H9 (cell line): ENCODE results near the gene CSRNP2. TPM values are rescaled to one million over a fixed set of nuclear protein-coding genes. Genes with fewer than 3 reads are reported as not detected.

Source experiments
- DNase-seq: peaks from one replicate; pipeline ENCODE4 v3.0.0-alpha.2; 2017
- H2AFZ ChIP-seq: one replicate; pipeline ENCODE4 v1.6.1; 2013; ENCODE audit warnings: mild to moderate bottlenecking, low read length, control low read depth, moderate library complexity
- H2AK5ac ChIP-seq: 2 replicates; pipeline ENCODE4 v1.6.1; 2013; ENCODE audit warnings: low read length, control low read depth, mixed read lengths; ENCODE audit not compliant: insufficient read length
- H2BK120ac ChIP-seq: one replicate; pipeline ENCODE4 v1.6.1; 2013; ENCODE audit warnings: low read depth, mild to moderate bottlenecking, low read length, control low read depth, inconsistent platforms; ENCODE audit not compliant: poor library complexity, severe bottlenecking
- H2BK12ac ChIP-seq: 2 replicates; pipeline ENCODE4 v1.6.1; 2013; ENCODE audit warnings: low read length, control low read depth, mixed read lengths, low read depth; ENCODE audit not compliant: insufficient read length
- H2BK15ac ChIP-seq: 2 replicates; pipeline ENCODE4 v1.6.1; 2013; ENCODE audit warnings: low read depth, low read length, control low read depth
- H2BK20ac ChIP-seq: one replicate; pipeline ENCODE4 v1.6.1; 2013; ENCODE audit warnings: low read depth, mild to moderate bottlenecking, low read length, control low read depth, inconsistent platforms; ENCODE audit not compliant: poor library complexity, severe bottlenecking
- H2BK5ac ChIP-seq: 2 replicates; pipeline ENCODE4 v1.6.1; 2013; ENCODE audit warnings: low read length, control low read depth, mixed read lengths; ENCODE audit not compliant: insufficient read length
- H3K14ac ChIP-seq: 2 replicates; pipeline ENCODE4 v1.6.1; 2013; ENCODE audit warnings: low read length, control low read depth; ENCODE audit not compliant: insufficient read depth
- H3K18ac ChIP-seq: 2 replicates; pipeline ENCODE4 v1.6.1; 2013; ENCODE audit warnings: low read depth, mild to moderate bottlenecking, mixed read lengths, low read length, control low read depth; ENCODE audit not compliant: insufficient read length
- H3K23ac ChIP-seq: 2 replicates; pipeline ENCODE4 v1.6.1; 2013; ENCODE audit warnings: low read length, control low read depth, mixed read lengths, low read depth; ENCODE audit not compliant: insufficient read length
- H3K23me2 ChIP-seq: 2 replicates; pipeline ENCODE4 v1.6.1; 2013; ENCODE audit warnings: low read depth, mild to moderate bottlenecking, mixed read lengths, low read length, control low read depth; ENCODE audit not compliant: insufficient read length, poor library complexity, severe bottlenecking
- H3K27ac ChIP-seq: 2 replicates; pipeline ENCODE4 v1.5.1; 2013; ENCODE audit warnings: low read length, control low read depth, mixed read lengths, low read depth; ENCODE audit not compliant: insufficient read length
- H3K27me3 ChIP-seq: 2 replicates; pipeline ENCODE4 v1.6.1; 2013; ENCODE audit warnings: low read length, control low read depth, inconsistent platforms; ENCODE audit not compliant: insufficient read depth
- H3K4ac ChIP-seq: 2 replicates; pipeline ENCODE4 v1.6.1; 2013; ENCODE audit warnings: low read depth, mild to moderate bottlenecking, control low read depth, inconsistent platforms, low read length, moderate library complexity
- H3K4me1 ChIP-seq: 2 replicates; pipeline ENCODE4 v1.6.1; 2013; ENCODE audit warnings: low read length, control low read depth, inconsistent platforms; ENCODE audit not compliant: insufficient read depth
- H3K4me2 ChIP-seq: 2 replicates; pipeline ENCODE4 v1.6.1; 2013; ENCODE audit warnings: low read length, control low read depth, mixed read lengths; ENCODE audit not compliant: insufficient read length, insufficient read depth
- H3K56ac ChIP-seq: 2 replicates; pipeline ENCODE4 v1.6.1; 2013; ENCODE audit warnings: low read depth, mild to moderate bottlenecking, mixed read lengths, low read length, control low read depth; ENCODE audit not compliant: insufficient read length
- H3K79me1 ChIP-seq: 2 replicates; pipeline ENCODE4 v1.6.1; 2013; ENCODE audit warnings: low read depth, mild to moderate bottlenecking, moderate library complexity, low read length, control low read depth, inconsistent platforms; ENCODE audit not compliant: insufficient read depth, poor library complexity, severe bottlenecking
- H3K79me2 ChIP-seq: 2 replicates; pipeline ENCODE4 v1.6.1; 2013; ENCODE audit warnings: low read length, control low read depth, inconsistent platforms; ENCODE audit not compliant: insufficient read depth
- H3K9ac ChIP-seq: 2 replicates; pipeline ENCODE4 v1.6.1; 2013; ENCODE audit warnings: low read length, control low read depth, mixed read lengths; ENCODE audit not compliant: insufficient read length; ENCODE audit errors: extremely low read depth
- H3K9me3 ChIP-seq: one replicate; pipeline ENCODE4 v1.6.1; 2013; ENCODE audit warnings: low read depth, low read length, inconsistent platforms; ENCODE audit not compliant: control insufficient read depth
- H3T11ph ChIP-seq: one replicate; pipeline ENCODE4 v1.6.1; 2013; ENCODE audit warnings: mild to moderate bottlenecking, low read length, control low read depth, inconsistent platforms
- H4K20me1 ChIP-seq: one replicate; pipeline ENCODE4 v1.6.1; 2013; ENCODE audit not compliant: control insufficient read depth, insufficient read length, insufficient read depth
- H4K5ac ChIP-seq: 2 replicates; pipeline ENCODE4 v1.6.1; 2013; ENCODE audit warnings: low read depth, mild to moderate bottlenecking, mixed read lengths, low read length, control low read depth; ENCODE audit not compliant: insufficient read length
- H4K8ac ChIP-seq: replicated peaks from 2 replicates; pipeline ENCODE4 v1.6.1; 2013; ENCODE audit warnings: low read length, control low read depth, mixed read lengths, low read depth; ENCODE audit not compliant: insufficient read length
- H4K91ac ChIP-seq: 2 replicates; pipeline ENCODE4 v1.6.1; 2013; ENCODE audit warnings: low read depth, mild to moderate bottlenecking, moderate library complexity, mixed read lengths, low read length, control low read depth; ENCODE audit not compliant: insufficient read length
- H3K27ac Mint-ChIP-seq, 3 experiments: 2 replicates in 2 of 3; 3 replicates in 1 of 3; pipeline ENCODE4 v1.8.0; 2020 to 2021; ENCODE audit warnings: mixed read lengths in 3 of 3, mild to moderate bottlenecking in 1 of 3, moderate library complexity in 1 of 3
- H3K27me3 Mint-ChIP-seq: 2 replicates; pipeline ENCODE4 v1.8.0; 2021; ENCODE audit warnings: low read depth, mild to moderate bottlenecking, moderate library complexity, mixed read lengths
- H3K36me3 Mint-ChIP-seq, 3 experiments: 2 replicates in 2 of 3; 3 replicates in 1 of 3; pipeline ENCODE4 v1.8.0; 2020 to 2021; ENCODE audit warnings: low read depth in 3 of 3, mixed read lengths in 3 of 3; ENCODE audit not compliant: insufficient read depth in 1 of 3
- H3K4me1 Mint-ChIP-seq, 2 experiments: 2 replicates each; pipeline ENCODE4 v1.8.0; 2020; ENCODE audit warnings: mixed read lengths in 2 of 2
- H3K4me3 Mint-ChIP-seq, 2 experiments: 2 replicates in 1 of 2; 3 replicates in 1 of 2; pipeline ENCODE4 v1.8.0; 2020 to 2021; ENCODE audit warnings: mild to moderate bottlenecking in 2 of 2, mixed read lengths in 2 of 2, moderate library complexity in 1 of 2
- H3K9me3 Mint-ChIP-seq, 2 experiments: 2 replicates in 1 of 2; 3 replicates in 1 of 2; pipeline ENCODE4 v1.8.0; 2020; ENCODE audit warnings: mild to moderate bottlenecking in 2 of 2, mixed read lengths in 2 of 2, moderate library complexity in 1 of 2
- CTCF ChIP-seq: fragments of 200-600 bp; sonication (generic); conservative IDR thresholded peaks from 3 replicates; pipeline ENCODE4 v1.8.0; 2021; ENCODE audit warnings: antibody characterized with exemption, mild to moderate bottlenecking
- whole genome bisulfite sequencing: extraction: QIAGEN DNeasy Blood & Tissue Kit; methylation state at CpG from one replicate; pipeline ENCODE4 v1.1.7; 2013; ENCODE audit warnings: missing lambda C conversion rate, low lambda C conversion rate, mixed read lengths; ENCODE audit not compliant: insufficient read length; ENCODE audit errors: extremely low coverage; 5-methylcytosine and 5-hydroxymethylcytosine counted together
- total RNA-seq: library from RNA; stranded (reverse); gene quantifications from 2 replicates; pipeline ENCODE4 v1.2.1, GENCODE V29; 2021

CSRNP2 gene
- total RNA-seq, 1 experiment from 2014 or later, result 38.6 TPM

GRCh38 chr12:51018956-51019355 is 64.4 kb downstream of the CSRNP2 start:
- H3K4me3 Mint-ChIP-seq, result no peak overlapping the region
- H3K9me3 Mint-ChIP-seq, result no peaks in the 10 kb centered on the region
- H3K4me1 ChIP-seq, result no peaks in the 10 kb centered on the region
- peaks cover 19 to 21% of the 10 kb centered on the region in 2 experiments for H3K4me1 Mint-ChIP-seq
- H4K20me1 ChIP-seq, result no peaks in the 10 kb centered on the region
- WGBS, result no CpG with 5 or more reads among the region's 2 CpGs
- no peak overlapping the region for H3K23ac ChIP-seq
- H2AK5ac ChIP-seq, result no peak overlapping the region
- no peak overlapping the region for H3K18ac ChIP-seq
- no peak overlapping the region for H2AFZ ChIP-seq
- peaks cover 11% of the 10 kb centered on the region for H3K79me2 ChIP-seq
- H2BK5ac ChIP-seq, result no peak overlapping the region
- TF ChIP-seq CTCF, result no peak
- no peak overlapping the region for H4K5ac ChIP-seq
- H3K14ac ChIP-seq, result no peak overlapping the region
- no peak overlapping the region for H4K8ac ChIP-seq
- no peaks in the 10 kb centered on the region for H3K27me3 Mint-ChIP-seq
- H3K36me3 Mint-ChIP-seq, result 0 out of 7 replicates have a peak, but pooled peaks cover 0 to 2% (median 0%) of the 10 kb centered on the region in 3 experiments
- no peak overlapping the region for H3K9ac ChIP-seq
- no peak overlapping the region for H2BK15ac ChIP-seq
- H2BK12ac ChIP-seq, result no peak overlapping the region
- no peak overlapping the region for H4K91ac ChIP-seq
- no peak overlapping the region for H2BK120ac ChIP-seq
- peaks cover 7% of the 10 kb centered on the region for H3K79me1 ChIP-seq
- no peak overlapping the region for H3K4me2 ChIP-seq
- no peaks in the 10 kb centered on the region for H3K9me3 ChIP-seq
- H3K56ac ChIP-seq, result no peak overlapping the region
- H3K27ac Mint-ChIP-seq, result no peak overlapping the region
- DNase-seq, result no peak
- no peak overlapping the region for H3K27ac ChIP-seq
- no peak overlapping the region for H2BK20ac ChIP-seq
- no peaks in the 10 kb centered on the region for H3K27me3 ChIP-seq
- H3T11ph ChIP-seq, result no peak overlapping the region
- H3K23me2 ChIP-seq, result peaks cover 2% of the 10 kb centered on the region
- no peak overlapping the region for H3K4ac ChIP-seq
